ENCODE data around the gene HSPB9. TPM values are rescaled to one million over a fixed set of nuclear protein-coding genes. Genes with fewer than 3 reads are reported as not detected.
A peak's percentile ranks its signal among the peaks of the same experiment; 100 is the strongest.

The HSPB9 gene
- total RNA-seq, 1 donor from 2014 or later, result not detected

DNA sequence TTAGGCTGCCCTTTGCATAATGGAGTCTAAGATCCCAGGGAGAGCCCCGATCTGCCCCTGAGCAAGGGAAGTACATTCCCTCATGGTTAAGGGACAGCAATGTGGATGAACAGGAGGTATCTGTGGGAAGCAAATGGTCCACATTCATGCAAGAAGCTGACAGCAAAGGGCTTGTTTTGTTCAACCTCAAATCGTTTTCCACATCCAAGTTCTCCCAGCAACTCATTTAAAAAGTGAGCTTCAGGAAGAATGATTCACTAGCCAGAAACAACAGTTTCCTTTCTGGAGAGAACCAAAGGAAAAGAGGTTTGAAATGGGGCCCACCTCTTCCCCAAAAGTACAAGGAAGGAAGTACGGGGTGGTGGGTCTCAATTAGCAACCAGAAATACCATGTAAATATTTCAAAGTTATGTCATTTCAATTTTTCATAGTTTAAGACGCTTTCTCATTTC, 9.4 kb downstream of the HSPB9 start:
- no peaks in the 10 kb centered on the region for H3K27me3 ChIP-seq (ENCODE audit: insufficient read depth, low read length)
- no peaks in the 10 kb centered on the region for H3K9me3 ChIP-seq (ENCODE audit: insufficient read depth, low read depth, low read length)
- Mint-ChIP-seq H3K36me3 (ENCODE audit: low read depth, unreplicated experiment) (peaks cover 24% of the 10 kb centered on the region), H3K9me3 (ENCODE audit: unreplicated experiment) (no peaks in the 10 kb centered on the region), H3K27me3 (ENCODE audit: low read depth, unreplicated experiment) (no peaks in the 10 kb centered on the region), H3K4me1 (ENCODE audit: low read depth, unreplicated experiment) (peaks cover 72% of the 10 kb centered on the region), H3K4me3 (ENCODE audit: unreplicated experiment) (peak overlapping the region; percentile 23), H3K27ac (ENCODE audit: unreplicated experiment) (no peak overlapping the region)
- peak overlapping the region; percentile 41 for H3K4me2 ChIP-seq (ENCODE audit: low read length)
- H3K36me3 ChIP-seq (ENCODE audit: insufficient read depth, low read length), result peaks cover 23% of the 10 kb centered on the region
- DNase-seq (ENCODE audit: low read depth) (peak; percentile 47), FAIRE-seq (peak; percentile 77)
- peaks cover 80% of the 10 kb centered on the region for H4K20me1 ChIP-seq (ENCODE audit: insufficient read depth, low read length)
- H3K4me3 ChIP-seq (ENCODE audit: insufficient read depth, low read depth, low read length), result no peak overlapping the region
- H3K79me2 ChIP-seq (ENCODE audit: insufficient read depth, low read length), result peaks cover 82% of the 10 kb centered on the region
- H2AFZ ChIP-seq (ENCODE audit: low read depth, low read length), result no peak overlapping the region
- H3K9ac ChIP-seq (ENCODE audit: low read length), result peak overlapping the region; percentile 9
- TF ChIP-seq EZH2 (IDR thresholded peaks at IDR 0.05; ENCODE audit: insufficient read depth, low read length), result no peak
- TF ChIP-seq, protein P1, sequence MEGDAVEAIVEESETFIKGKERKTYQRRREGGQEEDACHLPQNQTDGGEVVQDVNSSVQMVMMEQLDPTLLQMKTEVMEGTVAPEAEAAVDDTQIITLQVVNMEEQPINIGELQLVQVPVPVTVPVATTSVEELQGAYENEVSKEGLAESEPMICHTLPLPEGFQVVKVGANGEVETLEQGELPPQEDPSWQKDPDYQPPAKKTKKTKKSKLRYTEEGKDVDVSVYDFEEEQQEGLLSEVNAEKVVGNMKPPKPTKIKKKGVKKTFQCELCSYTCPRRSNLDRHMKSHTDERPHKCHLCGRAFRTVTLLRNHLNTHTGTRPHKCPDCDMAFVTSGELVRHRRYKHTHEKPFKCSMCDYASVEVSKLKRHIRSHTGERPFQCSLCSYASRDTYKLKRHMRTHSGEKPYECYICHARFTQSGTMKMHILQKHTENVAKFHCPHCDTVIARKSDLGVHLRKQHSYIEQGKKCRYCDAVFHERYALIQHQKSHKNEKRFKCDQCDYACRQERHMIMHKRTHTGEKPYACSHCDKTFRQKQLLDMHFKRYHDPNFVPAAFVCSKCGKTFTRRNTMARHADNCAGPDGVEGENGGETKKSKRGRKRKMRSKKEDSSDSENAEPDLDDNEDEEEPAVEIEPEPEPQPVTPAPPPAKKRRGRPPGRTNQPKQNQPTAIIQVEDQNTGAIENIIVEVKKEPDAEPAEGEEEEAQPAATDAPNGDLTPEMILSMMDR (IDR thresholded peaks at IDR 0.05; ENCODE audit: insufficient read depth, low read depth, low read length), result no peak
- peak overlapping the region; percentile 25 for H3K27ac ChIP-seq (ENCODE audit: low read depth, low read length)
- H3K4me1 ChIP-seq (ENCODE audit: insufficient read depth, low read length), result peaks cover 41% of the 10 kb centered on the region

DNA sequence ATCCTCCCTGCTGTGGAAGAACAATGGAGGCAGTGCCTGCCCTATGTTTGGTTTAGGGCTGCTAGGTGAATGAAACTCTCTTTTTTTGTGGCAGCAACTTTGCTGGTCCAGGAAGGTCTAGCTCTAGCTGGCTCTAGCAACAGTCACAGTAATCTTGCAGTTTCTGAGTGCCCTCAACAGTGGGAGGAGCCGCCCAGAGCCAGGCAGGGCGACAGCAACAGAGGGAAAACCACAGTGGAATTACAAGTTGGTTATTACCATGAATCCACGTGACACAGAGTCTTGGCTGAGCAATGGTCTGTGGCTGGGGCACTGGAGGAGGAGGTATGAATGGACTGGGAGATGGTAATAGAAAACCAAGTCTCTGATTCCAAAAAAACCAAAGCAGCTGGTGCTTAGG, 10.3 kb downstream of the HSPB9 start:
- Histone ChIP-seq H3K4me3 (ENCODE audit: insufficient read depth, low read depth, low read length) (no peak overlapping the region), H2AFZ (ENCODE audit: low read depth, low read length) (no peak overlapping the region), H3K27me3 (ENCODE audit: insufficient read depth, low read length) (no peaks in the 10 kb centered on the region), H3K4me2 (ENCODE audit: low read length) (peak overlapping the region; percentile 41), H3K36me3 (ENCODE audit: insufficient read depth, low read length) (peaks cover 17% of the 10 kb centered on the region), H3K27ac (ENCODE audit: low read depth, low read length) (peak overlapping the region; percentile 6), H3K9me3 (ENCODE audit: insufficient read depth, low read depth, low read length) (no peaks in the 10 kb centered on the region), H3K79me2 (ENCODE audit: insufficient read depth, low read length) (peaks cover 91% of the 10 kb centered on the region), H3K9ac (ENCODE audit: low read length) (no peak overlapping the region), H4K20me1 (ENCODE audit: insufficient read depth, low read length) (peaks cover 81% of the 10 kb centered on the region), H3K4me1 (ENCODE audit: insufficient read depth, low read length) (peaks cover 41% of the 10 kb centered on the region)
- peaks cover 23% of the 10 kb centered on the region for H3K36me3 Mint-ChIP-seq (ENCODE audit: low read depth, unreplicated experiment)
- no peaks in the 10 kb centered on the region for H3K27me3 Mint-ChIP-seq (ENCODE audit: low read depth, unreplicated experiment)
- peak overlapping the region; percentile 73 for H3K4me3 Mint-ChIP-seq (ENCODE audit: unreplicated experiment)
- FAIRE-seq, result peak; percentile 91
- H3K4me1 Mint-ChIP-seq (ENCODE audit: low read depth, unreplicated experiment), result peaks cover 73% of the 10 kb centered on the region
- peak overlapping the region; percentile 93 for H3K27ac Mint-ChIP-seq (ENCODE audit: unreplicated experiment)
- TF ChIP-seq EZH2 (IDR thresholded peaks at IDR 0.05; ENCODE audit: insufficient read depth, low read length), result no peak
- TF ChIP-seq, protein P1 (IDR thresholded peaks at IDR 0.05; ENCODE audit: insufficient read depth, low read depth, low read length), result no peak
- peak; percentile 88 for DNase-seq (ENCODE audit: low read depth)
- no peaks in the 10 kb centered on the region for H3K9me3 Mint-ChIP-seq (ENCODE audit: unreplicated experiment)

DNA sequence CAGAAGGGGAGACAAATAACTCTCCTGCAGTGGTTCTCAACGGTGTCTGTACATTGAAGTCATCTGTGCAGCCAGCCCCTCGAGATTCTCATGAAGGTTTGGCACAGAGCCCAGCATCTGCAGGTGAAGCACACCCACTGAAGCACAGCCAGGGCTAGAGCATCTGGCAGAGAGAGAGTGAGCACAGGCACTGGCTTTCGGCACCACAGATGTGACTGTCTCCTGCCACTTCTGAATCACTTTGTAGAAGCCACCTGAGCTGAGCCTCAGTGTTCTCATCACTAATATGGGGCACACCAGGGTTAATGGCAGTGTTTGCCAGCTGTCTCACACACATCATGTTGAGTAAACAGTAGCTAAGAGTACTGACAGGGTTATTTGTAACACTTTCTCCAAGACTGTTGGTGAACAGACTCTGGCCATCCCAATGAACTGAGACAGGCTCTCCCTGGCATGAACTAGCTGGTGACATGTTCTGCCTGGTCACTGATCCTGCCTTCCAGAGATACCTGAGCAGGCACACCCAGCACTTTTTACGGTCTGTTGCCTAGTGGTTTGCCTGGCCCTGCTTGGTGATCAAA, 10.9 kb downstream of the HSPB9 start:
- Mint-ChIP-seq H3K4me3 (ENCODE audit: unreplicated experiment) (peak overlapping the region; percentile 73), H3K27ac (ENCODE audit: unreplicated experiment) (peak overlapping the region; percentile 93), H3K36me3 (ENCODE audit: low read depth, unreplicated experiment) (peaks cover 18% of the 10 kb centered on the region), H3K4me1 (ENCODE audit: low read depth, unreplicated experiment) (peaks cover 74% of the 10 kb centered on the region), H3K9me3 (ENCODE audit: unreplicated experiment) (no peaks in the 10 kb centered on the region), H3K27me3 (ENCODE audit: low read depth, unreplicated experiment) (no peaks in the 10 kb centered on the region)
- Histone ChIP-seq H3K36me3 (ENCODE audit: insufficient read depth, low read length) (peaks cover 11% of the 10 kb centered on the region), H3K27ac (ENCODE audit: low read depth, low read length) (peak overlapping the region; percentile 6), H4K20me1 (ENCODE audit: insufficient read depth, low read length) (peaks cover 87% of the 10 kb centered on the region), H3K9ac (ENCODE audit: low read length) (no peak overlapping the region), H3K4me3 (ENCODE audit: insufficient read depth, low read depth, low read length) (no peak overlapping the region), H3K4me1 (ENCODE audit: insufficient read depth, low read length) (peaks cover 41% of the 10 kb centered on the region), H3K27me3 (ENCODE audit: insufficient read depth, low read length) (no peaks in the 10 kb centered on the region), H3K9me3 (ENCODE audit: insufficient read depth, low read depth, low read length) (no peaks in the 10 kb centered on the region), H3K4me2 (ENCODE audit: low read length) (peak overlapping the region; percentile 41), H3K79me2 (ENCODE audit: insufficient read depth, low read length) (peaks cover 97% of the 10 kb centered on the region), H2AFZ (ENCODE audit: low read depth, low read length) (no peak overlapping the region)
- no peak for FAIRE-seq
- TF ChIP-seq EZH2 (IDR thresholded peaks at IDR 0.05; ENCODE audit: insufficient read depth, low read length), result no peak
- TF ChIP-seq, protein P1 (IDR thresholded peaks at IDR 0.05; ENCODE audit: insufficient read depth, low read depth, low read length), result no peak
- no peak for DNase-seq (ENCODE audit: low read depth)
